ENCODE data around the gene CAMTA1. TPM values are rescaled to one million over a fixed set of nuclear protein-coding genes. Genes with fewer than 3 reads are reported as not detected.
A peak's percentile ranks its signal among the peaks of the same experiment; 100 is the strongest.

CAMTA1 gene
- total and polyA plus RNA-seq, 4 donors = 48.1 to 140 (median 52.3) TPM

- Histone ChIP-seq H3K9ac (ENCODE audit: insufficient read depth in 1 of 2, low read length in 2 of 2) (no peak overlapping the region), H3K27me3 (ENCODE audit: control insufficient read depth in 3 of 3, insufficient read depth in 3 of 3, low read length in 2 of 3) (peaks cover 0 to 6% (median 2%) of the 10 kb centered on the region in 3 donors), H3K4me3 (no peak overlapping the region), H3K9me3 (ENCODE audit: control insufficient read depth in 4 of 4, insufficient read depth in 3 of 4, low read length in 3 of 4) (peaks cover 0 to 7% (median 0%) of the 10 kb centered on the region in 4 donors), H3K27ac (ENCODE audit: low read depth in 1 of 2, low read length in 1 of 2) (no peak overlapping the region), H3K4me1 (ENCODE audit: control insufficient read depth in 5 of 5, insufficient read depth in 5 of 5, low read length in 5 of 5) (peaks cover 0 to 11% (median 0%) of the 10 kb centered on the region in 5 donors), H3K36me3 (ENCODE audit: control insufficient read depth in 4 of 4, insufficient read depth in 4 of 4, low read length in 4 of 4) (no peaks in the 10 kb centered on the region)
- DNase-seq = no peak
- no peak for TF ChIP-seq CTCF (IDR thresholded peaks at IDR 0.05; ENCODE audit: control extremely low read depth, extremely low read depth)
- 39 to 42% methylated on average over 2 of the region's 2 CpGs for WGBS, 2 donors
- no peak for ATAC-seq (ENCODE audit: insufficient read depth, low FRiP score)
Measured at GRCh38 chr1:7279769-7280168, 494.5 kb downstream of the CAMTA1 start.

DNA sequence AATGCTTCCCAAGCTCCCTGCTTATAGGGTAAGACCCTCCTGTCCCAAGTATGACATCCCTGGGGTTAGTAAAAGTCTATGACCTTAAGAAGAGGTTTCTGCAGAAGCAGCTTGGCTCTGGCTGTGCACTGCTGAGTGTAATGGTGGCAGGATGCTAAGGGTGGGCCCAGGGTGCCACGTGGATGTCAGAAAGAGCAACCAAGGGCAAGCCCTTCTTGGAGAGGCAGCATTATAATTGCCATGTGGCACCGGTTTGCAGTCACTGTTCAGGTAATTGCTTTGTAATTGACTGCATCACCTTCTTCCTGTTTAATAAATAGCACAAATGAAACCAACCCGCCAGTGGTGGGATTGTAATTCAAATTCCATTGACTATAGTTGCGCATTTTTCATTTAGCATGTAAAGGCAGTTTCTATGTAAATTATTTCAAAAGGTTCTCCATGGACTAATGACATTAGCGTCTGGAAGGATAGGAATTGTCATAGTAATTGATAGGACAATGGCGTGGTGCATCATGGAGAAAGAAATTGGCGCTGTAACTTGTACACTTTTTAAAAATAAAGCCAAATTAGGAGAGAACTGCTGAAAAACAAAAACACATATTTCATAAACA, 495.2 kb downstream of the CAMTA1 start:
- Histone ChIP-seq H3K36me3 (ENCODE audit: control insufficient read depth in 4 of 4, insufficient read depth in 4 of 4, low read length in 4 of 4) (no peaks in the 10 kb centered on the region), H3K4me1 (ENCODE audit: control insufficient read depth in 5 of 5, insufficient read depth in 5 of 5, low read length in 5 of 5) (peaks cover 0 to 11% (median 0%) of the 10 kb centered on the region in 5 donors), H3K27me3 (ENCODE audit: control insufficient read depth in 3 of 3, insufficient read depth in 3 of 3, low read length in 2 of 3) (peaks cover 0 to 6% (median 2%) of the 10 kb centered on the region in 3 donors), H3K27ac (ENCODE audit: low read depth in 1 of 2, low read length in 1 of 2) (no peak overlapping the region), H3K9me3 (ENCODE audit: control insufficient read depth in 4 of 4, insufficient read depth in 3 of 4, low read length in 3 of 4) (peaks cover 0 to 7% (median 0%) of the 10 kb centered on the region in 4 donors), H3K4me3 (no peak overlapping the region), H3K9ac (ENCODE audit: insufficient read depth in 1 of 2, low read length in 2 of 2) (no peak overlapping the region)
- no peak for TF ChIP-seq CTCF (IDR thresholded peaks at IDR 0.05; ENCODE audit: control extremely low read depth, extremely low read depth)
- ATAC-seq (ENCODE audit: insufficient read depth, low FRiP score) (no peak), DNase-seq (no peak)
- WGBS, 2 donors = 72 to 80% methylated on average over 7 of the region's 7 CpGs

GRCh38 chr1:7281821-7282220, 496.6 kb downstream of the CAMTA1 start:
- ATAC-seq (ENCODE audit: insufficient read depth, low FRiP score) = no peak
- WGBS, 2 donors = 78 to 81% methylated on average over 5 of the region's 5 CpGs
- peak; percentile 55 to 69 (median 60) for DNase-seq

More at GRCh38 chr1:7281821-7282220, 496.6 kb downstream of the CAMTA1 start:
- Histone ChIP-seq H3K9me3 (ENCODE audit: control insufficient read depth in 4 of 4, insufficient read depth in 3 of 4, low read length in 3 of 4) (peaks cover 0 to 7% (median 0%) of the 10 kb centered on the region in 4 donors), H3K36me3 (ENCODE audit: control insufficient read depth in 4 of 4, insufficient read depth in 4 of 4, low read length in 4 of 4) (no peaks in the 10 kb centered on the region), H3K27me3 (ENCODE audit: control insufficient read depth in 3 of 3, insufficient read depth in 3 of 3, low read length in 2 of 3) (peaks cover 0 to 6% (median 2%) of the 10 kb centered on the region in 3 donors), H3K4me3 (no peak overlapping the region), H3K9ac (ENCODE audit: insufficient read depth in 1 of 2, low read length in 2 of 2) (no peak overlapping the region), H3K4me1 (ENCODE audit: control insufficient read depth in 5 of 5, insufficient read depth in 5 of 5, low read length in 5 of 5) (peaks cover 0 to 11% (median 0%) of the 10 kb centered on the region in 5 donors), H3K27ac (ENCODE audit: low read depth in 1 of 2, low read length in 1 of 2) (no peak overlapping the region)
- no peak for TF ChIP-seq CTCF (IDR thresholded peaks at IDR 0.05; ENCODE audit: control extremely low read depth, extremely low read depth)

Data from lung (tissue), 12 donors.